ENCODE data around the gene FZR1.
"Not testable (repeated sequence)": the region's sequence is repeated elsewhere in the genome, so short reads cannot be mapped to it uniquely, and the experiment has no call there.

The FZR1 gene

GRCh38 chr19:3516675-3517207, 10.6 kb downstream of the FZR1 start:
- DNase-seq, result peak; percentile 65

- DNase-seq, result no peak
Observed at GRCh38 chr19:3517638-3518037, 11.5 kb downstream of the FZR1 start.

- DNase-seq, result no peak
Observed at GRCh38 chr19:3518255-3518654, 12.1 kb downstream of the FZR1 start.

GRCh38 chr19:3518659-3519058, 12.5 kb downstream of the FZR1 start:
- no peak for DNase-seq

- no peak for DNase-seq
Observed at GRCh38 chr19:3519126-3519525, 13.0 kb downstream of the FZR1 start.

- no peak for DNase-seq
Observed at GRCh38 chr19:3520166-3521103, 14.3 kb downstream of the FZR1 start.

GRCh38 chr19:3521104-3521445, 15.0 kb downstream of the FZR1 start:
- no peak for DNase-seq

GRCh38 chr19:3522421-3523360, 16.6 kb downstream of the FZR1 start:
- no peak for DNase-seq

- DNase-seq, result no peak
Observed at GRCh38 chr19:3523361-3524077, 17.4 kb downstream of the FZR1 start.

GRCh38 chr19:3524078-3524842, 18.1 kb downstream of the FZR1 start:
- DNase-seq, result no peak

- no peak for DNase-seq
Observed at GRCh38 chr19:3524904-3525451, 18.9 kb downstream of the FZR1 start.

- DNase-seq, result no peak
Observed at GRCh38 chr19:3526507-3527237, 20.6 kb downstream of the FZR1 start.

- DNase-seq, result no peak
Observed at GRCh38 chr19:3527238-3527910, 21.3 kb downstream of the FZR1 start.

- DNase-seq, result no peak
Observed at GRCh38 chr19:3528080-3528479, 22.0 kb downstream of the FZR1 start.

GRCh38 chr19:3528539-3529211, 22.6 kb downstream of the FZR1 start:
- no peak for DNase-seq

- DNase-seq, result not testable (repeated sequence)
Observed at GRCh38 chr19:3529299-3529698, 23.2 kb downstream of the FZR1 start.

- no peak for DNase-seq
Observed at GRCh38 chr19:3530389-3530788, 24.3 kb downstream of the FZR1 start.

- DNase-seq, result no peak
Observed at GRCh38 chr19:3531716-3532115, 25.6 kb downstream of the FZR1 start.

- DNase-seq, result no peak
Observed at GRCh38 chr19:3532154-3532786, 26.2 kb downstream of the FZR1 start.
